IMR-90 (cell line): ENCODE measurements around the gene SRD5A1. TPM values are rescaled to one million over a fixed set of nuclear protein-coding genes. Genes with fewer than 3 reads are reported as not detected.

Experiments
- ATAC-seq: fragments of 200-7000 bp; cut with Tn5 transposase; 2 replicates; pipeline ENCODE4 v1.9.1; 2020; ENCODE audit warnings: low read depth, mild to moderate bottlenecking, moderate library complexity
- BruUV-seq: library from RNA; stranded (reverse); fragments of 400-500 nt; replicated peaks from 2 replicates; lab custom pipeline; 2021; lab: Mats Ljungman, UMichigan
- CTCF ChIA-PET: fragments of 300-600 bp; formaldehyde crosslinking; extraction: SDS; loops from one replicate; lab custom pipeline; 2021; ENCODE audit warnings: antibody characterized with exemption; lab: Yijun Ruan, JAX
- POLR2A ChIA-PET: fragments of 300-600 bp; sonication (Branson Sonifier 250); formaldehyde crosslinking; loops from one replicate; lab custom pipeline; 2022; ENCODE audit warnings: antibody characterized with exemption; ENCODE audit not compliant: unreplicated experiment; lab: Charles Lee
- DNase-seq: peaks from one replicate; pipeline ENCODE4 v3.0.0; 2013
- H2AFZ ChIP-seq: replicated peaks from 2 replicates; pipeline ENCODE3; 2013; ENCODE audit warnings: low read length, mild to moderate bottlenecking; ENCODE audit not compliant: poor library complexity
- H2AK5ac ChIP-seq: 2 replicates; pipeline ENCODE4 v1.6.1; 2013; ENCODE audit warnings: low read depth, low read length, inconsistent platforms
- H2AK9ac ChIP-seq: replicated peaks from 2 replicates; pipeline ENCODE3; 2013; ENCODE audit warnings: mild to moderate bottlenecking, low read depth, low read length, moderate library complexity; ENCODE audit not compliant: poor library complexity
- H2BK120ac ChIP-seq: 2 replicates; pipeline ENCODE4 v1.6.1; 2013; ENCODE audit warnings: low read depth, low read length, inconsistent platforms
- H2BK15ac ChIP-seq: 3 replicates; pipeline ENCODE4 v1.6.1; 2013; ENCODE audit warnings: low read depth, low read length, inconsistent platforms
- H2BK20ac ChIP-seq: 2 replicates; pipeline ENCODE4 v1.6.1; 2013; ENCODE audit warnings: low read depth, mild to moderate bottlenecking, inconsistent platforms, low read length, moderate library complexity
- H2BK5ac ChIP-seq: 2 replicates; pipeline ENCODE4 v1.6.1; 2013; ENCODE audit warnings: mild to moderate bottlenecking, low read depth, low read length, inconsistent platforms; ENCODE audit not compliant: poor library complexity, severe bottlenecking
- H3K14ac ChIP-seq: replicated peaks from 2 replicates; pipeline ENCODE4 v1.6.1; 2013; ENCODE audit warnings: low read depth, low read length, inconsistent platforms
- H3K18ac ChIP-seq: 2 replicates; pipeline ENCODE4 v1.6.1; 2013; ENCODE audit warnings: low read depth, low read length, control low read depth
- H3K23ac ChIP-seq: 2 replicates; pipeline ENCODE4 v1.6.1; 2013; ENCODE audit warnings: low read depth, low read length, inconsistent platforms
- H3K27ac ChIP-seq: 2 replicates; pipeline ENCODE4 v1.5.1; 2013; ENCODE audit warnings: mild to moderate bottlenecking, control low read depth, low read length; ENCODE audit not compliant: insufficient read depth
- H3K27me3 ChIP-seq: 2 replicates; pipeline ENCODE4 v1.6.1; 2013; ENCODE audit warnings: low read length; ENCODE audit not compliant: control insufficient read depth, insufficient read depth
- H3K36me3 ChIP-seq: 2 replicates; pipeline ENCODE4 v1.6.1; 2013; ENCODE audit warnings: low read length, mixed read lengths; ENCODE audit not compliant: control insufficient read depth, insufficient read depth
- H3K4ac ChIP-seq: 2 replicates; pipeline ENCODE4 v1.6.1; 2013; ENCODE audit warnings: low read depth, low read length, inconsistent platforms
- H3K4me1 ChIP-seq: 2 replicates; pipeline ENCODE4 v1.6.1; 2013; ENCODE audit warnings: low read length, mixed read lengths; ENCODE audit not compliant: control insufficient read depth, insufficient read depth
- H3K4me2 ChIP-seq: 2 replicates; pipeline ENCODE4 v1.6.1; 2013; ENCODE audit warnings: low read depth, mild to moderate bottlenecking, control low read depth, low read length, moderate library complexity
- H3K4me3 ChIP-seq: 2 replicates; pipeline ENCODE4 v1.5.1; 2013; ENCODE audit warnings: low read depth, mild to moderate bottlenecking, control low read depth, low read length, moderate library complexity; ENCODE audit not compliant: insufficient read depth
- H3K56ac ChIP-seq: 2 replicates; pipeline ENCODE4 v1.6.1; 2013; ENCODE audit warnings: low read length, inconsistent platforms; ENCODE audit not compliant: insufficient read depth; ENCODE audit errors: extremely low read depth
- H3K79me1 ChIP-seq, 2 experiments: 2 replicates each; pipeline ENCODE4 v1.6.1; 2013; ENCODE audit warnings: low read length in 2 of 2, inconsistent platforms in 1 of 2, low read depth in 1 of 2
- H3K9ac ChIP-seq: 2 replicates; pipeline ENCODE4 v1.6.1; 2013; ENCODE audit warnings: low read depth, low read length, control low read depth
- H3K9me1 ChIP-seq: 2 replicates; pipeline ENCODE4 v1.6.1; 2013; ENCODE audit warnings: low read length, inconsistent platforms; ENCODE audit not compliant: insufficient read depth
- H3K9me3 ChIP-seq: 2 replicates; pipeline ENCODE4 v1.6.1; 2013; ENCODE audit warnings: low read length; ENCODE audit not compliant: control insufficient read depth, insufficient read depth
- H4K20me1 ChIP-seq: 2 replicates; pipeline ENCODE4 v1.6.1; 2013; ENCODE audit warnings: low read length, inconsistent platforms; ENCODE audit not compliant: insufficient read depth
- H4K5ac ChIP-seq: 2 replicates; pipeline ENCODE4 v1.6.1; 2013; ENCODE audit warnings: mild to moderate bottlenecking, low read depth, low read length, control low read depth
- H4K8ac ChIP-seq, 2 experiments: 2 replicates each; pipeline ENCODE4 v1.6.1; 2013; ENCODE audit warnings: low read depth in 2 of 2, low read length in 2 of 2, control low read depth in 1 of 2, inconsistent platforms in 1 of 2
- H4K91ac ChIP-seq: 2 replicates; pipeline ENCODE4 v1.6.1; 2013; ENCODE audit warnings: low read depth, low read length, inconsistent platforms; ENCODE audit not compliant: insufficient read depth
- BHLHE40 ChIP-seq: fragments of 150-350 bp; IDR thresholded peaks from 2 replicates; pipeline ENCODE4 v1.6.1; 2016; ENCODE audit warnings: mild to moderate bottlenecking, low read depth, low read length
- CEBPB ChIP-seq: IDR thresholded peaks from 2 replicates; pipeline ENCODE4 v1.6.1; 2012; ENCODE audit warnings: low read depth, low read length, improper control_type of control experiment
- CHD1 ChIP-seq: IDR thresholded peaks from 2 replicates; pipeline ENCODE4 v1.6.1; 2012; ENCODE audit warnings: low read depth, low read length, improper control_type of control experiment
- CTCF ChIP-seq: conservative IDR thresholded peaks from 2 replicates; pipeline ENCODE4 v1.5.1; 2012; ENCODE audit warnings: mild to moderate bottlenecking, low read depth, low read length, improper control_type of control experiment
- FOS ChIP-seq: fragments of 150-350 bp; IDR thresholded peaks from 2 replicates; pipeline ENCODE4 v1.6.1; 2016; ENCODE audit warnings: low read depth, low read length
- MAFK ChIP-seq: IDR thresholded peaks from 2 replicates; pipeline ENCODE4 v1.6.1; 2012; ENCODE audit warnings: low read depth, low read length, improper control_type of control experiment
- MAZ ChIP-seq: IDR thresholded peaks from 2 replicates; pipeline ENCODE4 v1.6.1; 2012; ENCODE audit warnings: low read depth, mild to moderate bottlenecking, low read length, improper control_type of control experiment, moderate library complexity, borderline replicate concordance
- MXI1 ChIP-seq: IDR thresholded peaks from 2 replicates; pipeline ENCODE4 v1.6.1; 2012; ENCODE audit warnings: low read depth, mild to moderate bottlenecking, low read length, moderate library complexity, borderline replicate concordance
- NFE2L2 ChIP-seq: fragments of 150-350 bp; IDR thresholded peaks from 2 replicates; pipeline ENCODE4 v1.6.1; 2016; ENCODE audit warnings: low read depth, mild to moderate bottlenecking, low read length
- POLR2A ChIP-seq: IDR thresholded peaks from 2 replicates; pipeline ENCODE4 v1.6.1; 2012; ENCODE audit warnings: mild to moderate bottlenecking, low read depth, low read length
- RAD21 ChIP-seq: IDR thresholded peaks from 2 replicates; pipeline ENCODE4 v1.6.1; 2012; ENCODE audit warnings: low read length, improper control_type of control experiment
- RCOR1 ChIP-seq: IDR thresholded peaks from 2 replicates; pipeline ENCODE4 v1.6.1; 2012; ENCODE audit warnings: mild to moderate bottlenecking, low read length, improper control_type of control experiment; ENCODE audit not compliant: insufficient replicate concordance
- RFX5 ChIP-seq: IDR thresholded peaks from 2 replicates; pipeline ENCODE4 v1.8.0; 2012; ENCODE audit warnings: low read depth, mild to moderate bottlenecking, low read length, moderate library complexity
- SMC3 ChIP-seq: fragments of 150-350 bp; IDR thresholded peaks from 2 replicates; pipeline ENCODE4 v1.6.1; 2016; ENCODE audit warnings: low read depth, mild to moderate bottlenecking, antibody characterized with exemption, low read length, moderate library complexity
- USF2 ChIP-seq: fragments of 150-350 bp; IDR thresholded peaks from 2 replicates; pipeline ENCODE4 v1.6.1; 2017; ENCODE audit warnings: mild to moderate bottlenecking, antibody characterized with exemption, low read length, low read depth
- WGBS, 2 experiments: methylation state at CpG; one replicate each; pipeline versions ENCODE4 v1.1.5 to v1.1.7; 2013; ENCODE audit warnings: missing lambda C conversion rate in 2 of 2; ENCODE audit not compliant: insufficient read length in 1 of 2; ENCODE audit errors: extremely low coverage in 2 of 2; 5-methylcytosine and 5-hydroxymethylcytosine counted together
- dilution Hi-C: fragments of 300-500 bp; cut with HindIII; formaldehyde crosslinking; loops from one replicate; pipeline ENCODE4 v1.14.3; 2018; ENCODE audit warnings: low sequenced_read_pairs; ENCODE audit not compliant: unreplicated experiment
- in situ Hi-C: fragments of 300-500 bp; cut with MboI; formaldehyde crosslinking; loops from 3 replicates; pipeline ENCODE4 v1.14.3; 2019; ENCODE audit warnings: low sequenced_read_pairs, inconsistent platforms, mixed read lengths
- intact Hi-C: fragments of 100-400 bp; cut with micrococcal nuclease; formaldehyde crosslinking; loops from 2 replicates; pipeline ENCODE4 v1.10.0; 2022
- polyA plus RNA-seq, 3 experiments: library from polyadenylated mRNA; depleted of rRNA; stranded (reverse); fragments of >200 nt; gene quantifications; 2 replicates each; pipeline ENCODE4 v1.2.3, GENCODE V29; 2012; ENCODE audit warnings: low replicate concordance in 1 of 3
- total RNA-seq: library from RNA; depleted of rRNA; stranded (reverse); fragments of >200 nt; gene quantifications from 2 replicates; pipeline ENCODE4 v1.2.3, GENCODE V29; 2012

SRD5A1 gene
- total and polyA plus RNA-seq, 2 of the 4 experiments (the other 2 are of a cell fraction) = 6.3 to 18.2 TPM

GRCh38 chr5:6717687-6718086 lies 84.4 kb downstream of the SRD5A1 start:
- WGBS, 2 experiments = no CpG with 5 or more reads among the region's 4 CpGs
- Histone ChIP-seq H2BK20ac (no peak overlapping the region), H3K9ac (no peak overlapping the region), H3K36me3 (no peaks in the 10 kb centered on the region; the same call in 1 of the 2 replicates), H4K20me1 (peaks cover 80% of the 10 kb centered on the region), H3K9me1 (peaks cover 52% of the 10 kb centered on the region), H2BK5ac (no peak overlapping the region), H2AFZ (no peak overlapping the region), H3K23ac (peak overlapping the region; percentile 46), H3K18ac (no peak overlapping the region), H2AK5ac (no peak overlapping the region), H3K4ac (no peak overlapping the region), H3K14ac (no peak overlapping the region), H2AK9ac (no peak overlapping the region), H3K27me3 (no peaks in the 10 kb centered on the region), H3K79me1 (peaks cover 0 to 62% of the 10 kb centered on the region in 2 experiments; a peak in 2 of 4 replicates), H3K4me2 (no peak overlapping the region; the same call in 1 of the 2 replicates), H4K5ac (no peak overlapping the region), H4K91ac (no peak overlapping the region), H3K27ac (no peak overlapping the region), H2BK120ac (no peak overlapping the region), H3K4me3 (no peak overlapping the region), H3K4me1 (peaks cover 41% of the 10 kb centered on the region), H4K8ac (no peak overlapping the region), H3K56ac (no peak overlapping the region), H2BK15ac (no peak overlapping the region), H3K9me3 (no peaks in the 10 kb centered on the region)
- ATAC-seq (no peak), DNase-seq (no peak)
- TF ChIP-seq RAD21 (no peak), MAFK (no peak), CHD1 (no peak), RCOR1 (no peak), RFX5 (no peak), BHLHE40 (no peak), NFE2L2 (no peak), FOS (no peak), MAZ (no peak), SMC3 (no peak), CEBPB (no peak), USF2 (no peak), CTCF (no peak), POLR2A (no peak), MXI1 (no peak)
- intact Hi-C loops = no loop called here
- ChIA-PET POLR2A (no interaction called here), CTCF (no interaction called here)
- in situ Hi-C loops = no loop called here
- no TSS peak for BruUV-seq
- dilution Hi-C loops = no loop called here
